Sigmoid colon (tissue), 4 donors: ENCODE measurements around the gene TBC1D22A.

Experiments used
- CTCF ChIP-seq, 4 experiments: fragments of 450-650 bp in 3 of 4; fragments of 200-600 bp in 1 of 4; IDR thresholded peaks; one replicate each; pipeline ENCODE4 v1.5.1; 2016 to 2019; ENCODE audit warnings: antibody characterized with exemption in 4 of 4, mild to moderate bottlenecking in 3 of 4, moderate library complexity in 2 of 4
- POLR2AphosphoS5 ChIP-seq, 4 donors: sonication (generic); formaldehyde crosslinking; IDR thresholded peaks; one replicate each; pipeline ENCODE4 v1.6.1; 2017; ENCODE audit warnings: antibody characterized with exemption in 4 of 4

- TF ChIP-seq CTCF (IDR thresholded peaks at IDR 0.05) = no peak
- TF ChIP-seq POLR2AphosphoS5 (IDR thresholded peaks at IDR 0.05) = no peak
These were observed 295.6 kb downstream of the TBC1D22A start for GRCh38 chr22:47057916-47058585.
